Upper lobe of right lung (tissue), 1 donor: ENCODE data around the gene PLSCR1. TPM values are rescaled to one million over a fixed set of nuclear protein-coding genes. Genes with fewer than 3 reads are reported as not detected.
"Not testable (repeated sequence)": the region's sequence is repeated elsewhere in the genome, so short reads cannot be mapped to it uniquely, and the experiment has no call there.

Source experiments
- ATAC-seq: fragments of 200-7000 bp; cut with Tn5 transposase; one replicate; pipeline ENCODE4 v1.9.1; 2020; ENCODE audit warnings: mild to moderate bottlenecking, moderate library complexity
- DNase-seq: peaks from one replicate; pipeline ENCODE4 v3.0.0-alpha.2; 2020
- H3K27ac ChIP-seq: fragments of 200-600 bp; one replicate; pipeline ENCODE4 v1.8.0; 2022
- H3K27me3 ChIP-seq: fragments of 200-600 bp; one replicate; pipeline ENCODE4 v1.8.0; 2022; ENCODE audit warnings: mild to moderate bottlenecking
- H3K36me3 ChIP-seq: fragments of 200-600 bp; one replicate; pipeline ENCODE4 v1.8.0; 2022
- H3K4me1 ChIP-seq: fragments of 200-600 bp; one replicate; pipeline ENCODE4 v1.8.0; 2022
- H3K4me3 ChIP-seq: fragments of 200-600 bp; one replicate; pipeline ENCODE4 v1.8.0; 2022; ENCODE audit warnings: mild to moderate bottlenecking
- H3K9me3 ChIP-seq: fragments of 200-600 bp; one replicate; pipeline ENCODE4 v1.8.0; 2022
- CTCF ChIP-seq: fragments of 200-600 bp; IDR thresholded peaks from one replicate; pipeline ENCODE4 v1.8.0; 2022; ENCODE audit warnings: antibody characterized with exemption
- intact Hi-C: fragments of 100-400 bp; cut with DNase I; formaldehyde crosslinking; loops from one replicate; pipeline ENCODE4 v1.11.0; 2022
- total RNA-seq: library from RNA; stranded (reverse); fragmentation: NEBNext Ultra II Directional; extraction: Animal tissue kit (Norgen Biotek cat#: 25700); gene quantifications from one replicate; pipeline ENCODE4 v1.2.1, GENCODE V29; 2021
- donor health status: DM: no; HTN: yes; CAD: no; lungs with severe emphysema.

Gene PLSCR1
- total RNA-seq, 1 donor from 2014 or later: 165 TPM

GRCh38 chr3:146476094-146476740, 68.2 kb downstream of the PLSCR1 start:
- ATAC-seq (no peak), DNase-seq (no peak)
- intact Hi-C loops: no loop called here
- no peaks in the 10 kb centered on the region for H3K4me1 ChIP-seq
- no peak for TF ChIP-seq CTCF
- H3K36me3 ChIP-seq: no peaks in the 10 kb centered on the region
- no peak overlapping the region for H3K4me3 ChIP-seq
- no peaks in the 10 kb centered on the region for H3K9me3 ChIP-seq
- H3K27ac ChIP-seq: no peak overlapping the region
- H3K27me3 ChIP-seq: peaks cover 6% of the 10 kb centered on the region

DNA sequence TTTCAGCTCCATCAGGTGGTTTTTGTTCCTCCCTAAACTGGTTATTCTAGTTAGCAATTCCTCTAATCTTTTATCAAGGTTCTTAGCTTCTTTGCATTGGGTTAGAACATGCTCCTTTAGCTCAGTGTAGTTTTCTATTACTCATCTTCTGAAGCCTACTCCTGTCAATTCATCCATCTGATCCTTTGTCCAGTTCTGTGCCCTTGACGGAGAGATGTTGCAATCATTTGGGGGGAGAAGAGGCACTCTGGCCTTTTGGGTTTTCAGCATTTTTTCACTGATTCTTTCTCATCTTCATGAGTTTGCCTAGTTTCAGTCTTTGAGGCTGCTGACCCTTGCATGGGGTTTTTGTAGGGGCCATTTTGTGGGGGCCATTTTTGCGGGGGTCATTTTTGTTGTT, 69.4 kb downstream of the PLSCR1 start:
- H3K9me3 ChIP-seq: not testable (repeated sequence)

DNA sequence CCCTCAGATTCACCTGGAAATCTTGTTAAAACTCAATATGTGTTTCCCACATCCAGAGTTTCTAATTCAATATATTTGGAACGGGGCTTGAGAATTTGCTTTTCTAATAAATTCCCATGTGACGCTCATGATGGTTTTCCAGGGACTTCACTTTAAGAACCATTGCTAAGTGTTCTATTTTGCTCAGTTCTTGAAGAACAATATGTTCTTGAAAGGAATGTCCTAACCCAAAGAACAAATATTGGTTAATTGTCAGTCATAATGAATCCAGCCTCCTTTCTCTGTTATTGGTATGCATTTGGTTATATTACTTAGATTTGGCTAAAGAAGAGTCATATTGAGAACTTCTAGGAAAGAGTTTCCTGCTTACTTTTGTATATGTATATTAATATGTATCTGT, 70.7 kb downstream of the PLSCR1 start:
- no peaks in the 10 kb centered on the region for H3K4me1 ChIP-seq
- intact Hi-C loops: no loop called here

More for the DNA sequence above, 69.4 kb downstream of the PLSCR1 start:
- ATAC-seq, intact Hi-C loops, H3K4me1 ChIP-seq, H3K36me3 ChIP-seq, H3K4me3 ChIP-seq, DNase-seq, H3K27ac ChIP-seq, H3K27me3 ChIP-seq: not testable (repeated sequence)

GRCh38 chr3:146472611-146473010, 71.8 kb downstream of the PLSCR1 start:
- peaks cover 6% of the 10 kb centered on the region for H3K27me3 ChIP-seq
- H3K36me3 ChIP-seq: no peaks in the 10 kb centered on the region
- TF ChIP-seq CTCF: no peak
- no peaks in the 10 kb centered on the region for H3K9me3 ChIP-seq
- H3K4me3 ChIP-seq: no peak overlapping the region
- no peak for DNase-seq
- H3K27ac ChIP-seq: no peak overlapping the region
- no peak for ATAC-seq
- intact Hi-C loops: no loop called here
- H3K4me1 ChIP-seq: no peaks in the 10 kb centered on the region

More for the DNA sequence above, 70.7 kb downstream of the PLSCR1 start:
- no peaks in the 10 kb centered on the region for H3K36me3 ChIP-seq
- H3K4me3 ChIP-seq: no peak overlapping the region
- no peak overlapping the region for H3K27ac ChIP-seq
- ATAC-seq (no peak), DNase-seq (no peak)
- TF ChIP-seq CTCF: no peak
- H3K27me3 ChIP-seq: peaks cover 6% of the 10 kb centered on the region
- H3K9me3 ChIP-seq: no peaks in the 10 kb centered on the region

- TF ChIP-seq CTCF: no peak
- H3K27ac ChIP-seq: no peak overlapping the region
- ATAC-seq (no peak), DNase-seq (no peak)
- H3K27me3 ChIP-seq: no peaks in the 10 kb centered on the region
- H3K4me3 ChIP-seq: no peak overlapping the region
- intact Hi-C loops: no loop called here
- H3K9me3 ChIP-seq: no peaks in the 10 kb centered on the region
- no peaks in the 10 kb centered on the region for H3K4me1 ChIP-seq
- H3K36me3 ChIP-seq: no peaks in the 10 kb centered on the region
Observed at GRCh38 chr3:146471012-146471411, 73.4 kb downstream of the PLSCR1 start.

- Histone ChIP-seq H3K4me1 (no peaks in the 10 kb centered on the region), H3K4me3 (no peak overlapping the region), H3K36me3 (no peaks in the 10 kb centered on the region), H3K27me3 (no peaks in the 10 kb centered on the region), H3K9me3 (no peaks in the 10 kb centered on the region), H3K27ac (no peak overlapping the region)
- intact Hi-C loops: no loop called here
- ATAC-seq (no peak), DNase-seq (no peak)
- TF ChIP-seq CTCF: no peak
Observed at GRCh38 chr3:146470425-146470990, 73.9 kb downstream of the PLSCR1 start.
